PC-3 (cell line): ENCODE data around the gene LRRC8C.
"Not testable (repeated sequence)": the region's sequence is repeated elsewhere in the genome, so short reads cannot be mapped to it uniquely, and the experiment has no call there.

ENCODE experiments used
- EZH2 ChIP-seq: fragments of 300-600 bp; sonication (generic); IDR thresholded peaks from one replicate; pipeline ENCODE4 v1.6.1; 2017; ENCODE audit warnings: antibody characterized with exemption, mild to moderate bottlenecking, low read length; ENCODE audit not compliant: unreplicated experiment
- TF ChIP-seq, protein P1 (sequence below): fragments of 300-600 bp; sonication (generic); conservative IDR thresholded peaks from 2 replicates; pipeline ENCODE4 v1.5.1; 2017; ENCODE audit warnings: antibody characterized with exemption, low read depth, mild to moderate bottlenecking, low read length

DNA sequence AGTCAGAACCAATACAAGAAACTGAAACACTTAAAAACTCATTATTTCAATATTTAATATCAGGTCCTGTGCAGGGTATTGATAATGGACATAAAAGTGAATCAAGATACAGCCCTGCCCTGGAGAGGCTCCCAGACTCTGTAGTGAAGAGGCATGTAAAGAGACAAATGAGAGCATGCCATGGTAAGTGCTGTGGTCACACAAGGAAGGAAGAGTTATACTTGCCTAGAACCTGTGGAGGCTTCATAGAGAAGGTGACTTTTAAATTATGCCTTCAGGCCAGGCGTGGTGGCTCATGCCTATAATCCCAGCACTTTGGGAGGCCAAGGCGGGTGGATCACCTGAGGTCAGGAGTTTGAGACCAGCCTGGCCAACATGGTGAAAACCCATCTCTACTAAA lies 3.3 kb upstream of the LRRC8C start:
- TF ChIP-seq, protein P1, sequence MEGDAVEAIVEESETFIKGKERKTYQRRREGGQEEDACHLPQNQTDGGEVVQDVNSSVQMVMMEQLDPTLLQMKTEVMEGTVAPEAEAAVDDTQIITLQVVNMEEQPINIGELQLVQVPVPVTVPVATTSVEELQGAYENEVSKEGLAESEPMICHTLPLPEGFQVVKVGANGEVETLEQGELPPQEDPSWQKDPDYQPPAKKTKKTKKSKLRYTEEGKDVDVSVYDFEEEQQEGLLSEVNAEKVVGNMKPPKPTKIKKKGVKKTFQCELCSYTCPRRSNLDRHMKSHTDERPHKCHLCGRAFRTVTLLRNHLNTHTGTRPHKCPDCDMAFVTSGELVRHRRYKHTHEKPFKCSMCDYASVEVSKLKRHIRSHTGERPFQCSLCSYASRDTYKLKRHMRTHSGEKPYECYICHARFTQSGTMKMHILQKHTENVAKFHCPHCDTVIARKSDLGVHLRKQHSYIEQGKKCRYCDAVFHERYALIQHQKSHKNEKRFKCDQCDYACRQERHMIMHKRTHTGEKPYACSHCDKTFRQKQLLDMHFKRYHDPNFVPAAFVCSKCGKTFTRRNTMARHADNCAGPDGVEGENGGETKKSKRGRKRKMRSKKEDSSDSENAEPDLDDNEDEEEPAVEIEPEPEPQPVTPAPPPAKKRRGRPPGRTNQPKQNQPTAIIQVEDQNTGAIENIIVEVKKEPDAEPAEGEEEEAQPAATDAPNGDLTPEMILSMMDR = not testable (repeated sequence)
- TF ChIP-seq EZH2 = not testable (repeated sequence)
